HepG2 (cell line): ENCODE data around the gene TMEM209. TPM values are rescaled to one million over a fixed set of nuclear protein-coding genes. Genes with fewer than 3 reads are reported as not detected.

ENCODE experiments used
- ATAC-seq: fragments of 200-7000 bp; cut with Tn5 transposase; 3 replicates; pipeline ENCODE4 v1.9.1; 2020; ENCODE audit warnings: mild to moderate bottlenecking, moderate library complexity
- BruUV-seq: library from RNA; stranded (reverse); fragments of 400-500 nt; replicated peaks from 2 replicates; lab custom pipeline; 2021; lab: Mats Ljungman, UMichigan
- CTCF ChIA-PET: fragments of 300-600 bp; formaldehyde crosslinking; extraction: SDS; loops from one replicate; lab custom pipeline; 2021; ENCODE audit warnings: low total read pairs, inconsistent platforms, low intra/inter-chr PET ratio; lab: Yijun Ruan, JAX
- POLR2A ChIA-PET: fragments of 350-600 bp; sonication (Branson Sonifier 250); formaldehyde crosslinking; loops from one replicate; lab custom pipeline; 2020; ENCODE audit warnings: antibody characterized with exemption, inconsistent platforms; lab: Yijun Ruan, JAX
- DNase-seq: peaks from one replicate; pipeline ENCODE4 v3.0.0-alpha.2; 2015; ENCODE audit warnings: low spot score
- FAIRE-seq: peaks from 3 replicates; lab custom pipeline; 2011; peaks lifted over from hg19 to GRCh38; lab: Jason Lieb, UNC
- H2AFZ ChIP-seq: one replicate; pipeline ENCODE4 v1.6.1; 2011; ENCODE audit warnings: low read length, inconsistent platforms
- H3K27ac ChIP-seq: fragments of 300-600 bp; 3 replicates; pipeline ENCODE4 v1.8.0; 2011; ENCODE audit warnings: mixed run types, mild to moderate bottlenecking, mixed read lengths, low read length, inconsistent platforms; ENCODE audit not compliant: insufficient read depth; ENCODE audit errors: extremely low read length
- H3K27me3 ChIP-seq, 2 experiments: fragments of 200-600 bp in 1 of 2; 2 replicates in 1 of 2; 3 replicates in 1 of 2; pipeline versions ENCODE4 v1.6.0 to v1.8.0; 2011; ENCODE audit warnings: low read length in 2 of 2, mild to moderate bottlenecking in 2 of 2, moderate library complexity in 2 of 2, inconsistent platforms in 1 of 2; ENCODE audit not compliant: insufficient read depth in 2 of 2, control insufficient read depth in 1 of 2
- H3K36me3 ChIP-seq, 2 experiments: fragments of 200-600 bp in 1 of 2; replicated peaks in 1 of 2; 2 replicates in 1 of 2; 3 replicates in 1 of 2; pipeline versions ENCODE4 v1.5.1 to v1.8.0; 2011; ENCODE audit warnings: low read length in 2 of 2, inconsistent platforms in 1 of 2; ENCODE audit not compliant: insufficient read depth in 2 of 2, control insufficient read depth in 1 of 2
- H3K4me1 ChIP-seq: 2 replicates; pipeline ENCODE4 v1.5.1; 2012; ENCODE audit warnings: low read length, inconsistent platforms; ENCODE audit not compliant: insufficient read depth
- H3K4me2 ChIP-seq: 2 replicates; pipeline ENCODE4 v1.6.0; 2011; ENCODE audit warnings: low read depth, low read length, inconsistent platforms
- H3K4me3 ChIP-seq, 3 experiments: fragments of 200-600 bp in 1 of 3; sonication (generic), shearing (Covaris generic) in 1 of 3; replicated peaks in 1 of 3; 2 replicates each; pipeline ENCODE4 v1.5.1; 2011 to 2016; ENCODE audit warnings: low read length in 3 of 3, inconsistent platforms in 2 of 3, low read depth in 2 of 3, mild to moderate bottlenecking in 2 of 3, control low read depth in 1 of 3, mixed read lengths in 1 of 3; ENCODE audit not compliant: insufficient read depth in 1 of 3
- H3K79me2 ChIP-seq: one replicate; pipeline ENCODE4 v1.6.1; 2011; ENCODE audit warnings: low read length, inconsistent platforms; ENCODE audit not compliant: insufficient read depth
- H3K9ac ChIP-seq: 2 replicates; pipeline ENCODE4 v1.6.0; 2011; ENCODE audit warnings: mild to moderate bottlenecking, low read depth, low read length, inconsistent platforms; ENCODE audit not compliant: insufficient read depth
- H3K9me3 ChIP-seq: 2 replicates; pipeline ENCODE4 v1.5.1; 2012; ENCODE audit warnings: mild to moderate bottlenecking, low read length
- H4K20me1 ChIP-seq: 2 replicates; pipeline ENCODE4 v1.6.0; 2011; ENCODE audit warnings: inconsistent platforms, mild to moderate bottlenecking, low read length, moderate library complexity; ENCODE audit not compliant: insufficient read depth
- CEBPB ChIP-seq: IDR thresholded peaks from 2 replicates; pipeline ENCODE4 v1.6.1; 2011; ENCODE audit warnings: low read depth, low read length, improper control_type of control experiment, borderline replicate concordance
- PAX8 ChIP-seq: sonication (generic); formaldehyde crosslinking; IDR thresholded peaks from 2 replicates; pipeline ENCODE4 v1.8.0; 2022; ENCODE audit warnings: mild to moderate bottlenecking, missing genetic modification reagents, borderline replicate concordance
- WGBS: methylation state at CpG from one replicate; pipeline ENCODE4 v1.1.6; 2017; ENCODE audit warnings: low lambda C conversion rate; 5-methylcytosine and 5-hydroxymethylcytosine counted together
- in situ Hi-C: cut with HindIII; loops from 2 replicates; pipeline ENCODE4 v1.10.0; 2017; ENCODE audit warnings: low pct_unique_long_range_greater_than_20kb; ENCODE audit not compliant: extremely low pct_ligation_motif_present
- intact Hi-C: fragments of 100-400 bp; cut with micrococcal nuclease; formaldehyde crosslinking; loops from one replicate; pipeline ENCODE4 v1.10.0; 2022; ENCODE audit not compliant: unreplicated experiment
- polyA plus RNA-seq, 8 experiments: library from polyadenylated mRNA; depleted of rRNA in 3 of 8; stranded (reverse) in 7 of 8; unstranded in 1 of 8; fragments of >200 nt; fragmentation: Illumina TruSeq in 4 of 8; extraction: Trizol in 4 of 8; gene quantifications; 2 replicates each; pipeline versions ENCODE4 v1.2.1 to v1.2.3, GENCODE V29; 2011 to 2016; ENCODE audit warnings: low read depth in 4 of 8, missing spikeins in 1 of 8, mixed read lengths in 1 of 8; ENCODE audit not compliant: insufficient read depth in 1 of 8
- total RNA-seq, 5 experiments: library from RNA; depleted of rRNA; stranded (reverse); fragments of >200 nt; fragmentation: Illumina TruSeq; extraction: Trizol; gene quantifications; 2 replicates each; pipeline ENCODE4 v1.2.3, GENCODE V29; 2016; ENCODE audit warnings: low read depth in 1 of 5
- TF ChIP-seq, protein P1 (sequence below): sonication (generic); formaldehyde crosslinking; conservative IDR thresholded peaks from 2 replicates; pipeline ENCODE4 v1.4.0; 2020; ENCODE audit warnings: missing genetic modification reagents
- TF ChIP-seq, protein P2 (sequence below): sonication (generic); formaldehyde crosslinking; IDR thresholded peaks from 2 replicates; pipeline ENCODE4 v1.8.0; 2022; ENCODE audit warnings: mild to moderate bottlenecking, missing genetic modification reagents

TMEM209 gene
- total and polyA plus RNA-seq, 2 of the 13 experiments (the other 11 are each of a cell fraction or from before 2014, with no cell fraction given) = 14.5 to 15.6 TPM

DNA sequence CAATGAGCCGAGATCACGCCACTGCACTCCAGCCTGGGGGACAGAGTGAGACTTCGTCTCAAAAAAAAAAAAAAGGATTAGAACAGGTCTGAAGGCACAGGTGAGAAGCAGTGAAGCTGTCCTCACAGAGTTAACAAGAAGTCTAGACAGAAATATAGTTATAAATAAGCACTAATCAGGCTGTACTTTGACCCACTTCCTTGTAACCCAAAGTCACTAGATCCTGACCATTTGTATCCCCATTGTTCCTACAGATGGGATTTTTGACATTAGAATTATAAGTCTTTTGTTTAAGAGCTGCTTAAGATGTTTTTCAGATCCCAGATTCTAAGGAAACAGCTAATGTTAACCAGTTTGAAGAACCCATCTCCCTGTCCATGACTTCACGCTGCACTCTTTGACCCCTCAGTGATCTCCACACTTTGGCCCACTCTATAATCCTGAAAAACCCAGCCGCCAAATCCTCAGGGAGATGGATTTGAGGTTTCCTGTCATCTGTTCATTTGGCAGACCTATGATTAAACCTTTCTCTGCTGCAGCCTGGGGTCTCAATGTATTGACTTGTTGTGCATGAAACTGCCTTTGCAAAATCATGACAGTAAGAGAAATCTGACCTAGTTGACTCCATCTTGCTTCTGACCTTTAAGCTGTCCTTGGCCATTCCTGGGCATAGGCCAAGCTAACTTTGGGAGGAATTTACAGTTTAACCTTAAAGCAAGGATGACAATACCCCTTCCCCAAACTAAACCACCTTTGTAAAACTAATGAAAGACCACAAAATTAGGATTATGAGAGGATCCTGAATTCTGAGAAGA, 13.8 kb upstream of the TMEM209 start:
- BruUV-seq = no TSS peak
- WGBS = 56% methylated on average over 5 of the region's 5 CpGs
- intact Hi-C loops = no loop called here
- H3K9me3 ChIP-seq = no peaks in the 10 kb centered on the region
- no peaks in the 10 kb centered on the region for H3K27me3 ChIP-seq
- CTCF ChIA-PET = no interaction called here
- in situ Hi-C loops = no loop called here
- H2AFZ ChIP-seq = no peak overlapping the region
- no peaks in the 10 kb centered on the region for H3K79me2 ChIP-seq
- ATAC-seq (no peak), DNase-seq (no peak), FAIRE-seq (no peak)
- H3K27ac ChIP-seq = no peak overlapping the region
- H3K4me1 ChIP-seq = peaks cover 24% of the 10 kb centered on the region
- no peaks in the 10 kb centered on the region for H4K20me1 ChIP-seq
- H3K36me3 ChIP-seq = no peaks in the 10 kb centered on the region
- H3K9ac ChIP-seq = no peak overlapping the region
- TF ChIP-seq, protein P1, sequence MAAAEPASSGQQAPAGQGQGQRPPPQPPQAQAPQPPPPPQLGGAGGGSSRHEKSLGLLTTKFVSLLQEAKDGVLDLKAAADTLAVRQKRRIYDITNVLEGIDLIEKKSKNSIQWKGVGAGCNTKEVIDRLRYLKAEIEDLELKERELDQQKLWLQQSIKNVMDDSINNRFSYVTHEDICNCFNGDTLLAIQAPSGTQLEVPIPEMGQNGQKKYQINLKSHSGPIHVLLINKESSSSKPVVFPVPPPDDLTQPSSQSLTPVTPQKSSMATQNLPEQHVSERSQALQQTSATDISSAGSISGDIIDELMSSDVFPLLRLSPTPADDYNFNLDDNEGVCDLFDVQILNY (CRISPR knock-in tag) = no peak
- TF ChIP-seq, protein P2, sequence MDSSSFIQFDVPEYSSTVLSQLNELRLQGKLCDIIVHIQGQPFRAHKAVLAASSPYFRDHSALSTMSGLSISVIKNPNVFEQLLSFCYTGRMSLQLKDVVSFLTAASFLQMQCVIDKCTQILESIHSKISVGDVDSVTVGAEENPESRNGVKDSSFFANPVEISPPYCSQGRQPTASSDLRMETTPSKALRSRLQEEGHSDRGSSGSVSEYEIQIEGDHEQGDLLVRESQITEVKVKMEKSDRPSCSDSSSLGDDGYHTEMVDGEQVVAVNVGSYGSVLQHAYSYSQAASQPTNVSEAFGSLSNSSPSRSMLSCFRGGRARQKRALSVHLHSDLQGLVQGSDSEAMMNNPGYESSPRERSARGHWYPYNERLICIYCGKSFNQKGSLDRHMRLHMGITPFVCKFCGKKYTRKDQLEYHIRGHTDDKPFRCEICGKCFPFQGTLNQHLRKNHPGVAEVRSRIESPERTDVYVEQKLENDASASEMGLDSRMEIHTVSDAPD (CRISPR knock-in tag) = no peak
- no peak overlapping the region for H3K4me3 ChIP-seq
- POLR2A ChIA-PET = no interaction called here
- H3K4me2 ChIP-seq = no peak overlapping the region

DNA sequence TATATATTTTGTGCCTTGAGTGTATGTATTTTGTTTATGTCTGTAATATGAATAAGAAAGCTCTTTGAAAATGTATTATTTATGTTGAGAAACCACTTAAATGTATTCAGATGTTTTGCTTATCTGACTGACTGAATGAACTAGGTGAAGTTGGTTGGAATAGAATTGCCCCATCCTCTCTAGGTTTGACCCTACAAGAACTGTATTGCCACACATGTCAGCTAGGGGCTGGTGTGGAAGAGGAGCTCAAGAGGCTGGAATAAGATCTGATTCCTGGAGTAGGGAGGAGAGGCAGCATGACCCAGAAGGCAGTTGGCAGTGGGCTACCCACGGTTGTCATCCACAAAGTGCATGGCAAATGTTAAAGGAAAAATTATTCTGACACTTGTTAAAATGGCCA, 11.5 kb upstream of the TMEM209 start:
- intact Hi-C loops (no loop called here), in situ Hi-C loops (no loop called here)
- Histone ChIP-seq H3K4me2 (no peak overlapping the region), H3K4me3 (no peak overlapping the region), H3K4me1 (peaks cover 18% of the 10 kb centered on the region), H3K27ac (no peak overlapping the region), H3K36me3 (no peaks in the 10 kb centered on the region), H3K9me3 (no peaks in the 10 kb centered on the region), H2AFZ (no peak overlapping the region), H3K9ac (no peak overlapping the region), H4K20me1 (no peaks in the 10 kb centered on the region), H3K79me2 (no peaks in the 10 kb centered on the region), H3K27me3 (no peaks in the 10 kb centered on the region)
- TF ChIP-seq CEBPB = 0 out of 2 replicates have a peak, but pooled peaks have one; percentile 11
- no peak for TF ChIP-seq PAX8 (CRISPR knock-in tag)
- ChIA-PET CTCF (no interaction called here), POLR2A (interaction anchor here (1.0 kb wide), 1 partner anchor 11 kb away, joined by 3 read pairs; the partner anchor contains the start of gene TMEM209)
- no peak for FAIRE-seq
- no TSS peak for BruUV-seq
- ATAC-seq = no peak
- WGBS = 27% methylated on average over 1 of the region's 1 CpG
- no peak for DNase-seq
